WTC11 (cell line): ENCODE results near the gene PRKCB. TPM values are rescaled to one million over a fixed set of nuclear protein-coding genes. Genes with fewer than 3 reads are reported as not detected.

Source experiments
- ATAC-seq: fragments of 200-7000 bp; cut with Tn5 transposase; 2 replicates; pipeline ENCODE4 v1.10.0; 2021; ENCODE audit warnings: mild to moderate bottlenecking, moderate library complexity
- CTCF ChIA-PET: fragments of 300-600 bp; sonication (Branson Sonifier 250); formaldehyde crosslinking; loops from one replicate; lab custom pipeline; 2021; ENCODE audit warnings: antibody characterized with exemption; lab: Charles Lee
- POLR2A ChIA-PET: fragments of 350-600 bp; sonication (Branson Sonifier 250); formaldehyde crosslinking; loops from one replicate; lab custom pipeline; 2021; ENCODE audit warnings: antibody characterized with exemption; lab: Charles Lee
- DNase-seq: peaks from one replicate; pipeline ENCODE4 v3.0.0; 2021; ENCODE audit warnings: low spot score
- H3K27ac Mint-ChIP-seq: 2 replicates; pipeline ENCODE4 v1.8.0; 2021; ENCODE audit warnings: mixed read lengths
- H3K27me3 Mint-ChIP-seq: 2 replicates; pipeline ENCODE4 v1.8.0; 2021; ENCODE audit warnings: low read depth, mild to moderate bottlenecking, moderate library complexity, mixed read lengths
- H3K36me3 Mint-ChIP-seq: 2 replicates; pipeline ENCODE4 v1.8.0; 2021; ENCODE audit warnings: mixed read lengths
- H3K4me1 Mint-ChIP-seq: 2 replicates; pipeline ENCODE4 v1.8.0; 2022; ENCODE audit warnings: mixed read lengths
- H3K4me3 Mint-ChIP-seq: 2 replicates; pipeline ENCODE4 v1.8.0; 2021; ENCODE audit warnings: mild to moderate bottlenecking, moderate library complexity, mixed read lengths
- H3K9me3 Mint-ChIP-seq: 2 replicates; pipeline ENCODE4 v1.8.0; 2021; ENCODE audit warnings: mixed read lengths
- CTCF ChIP-seq: fragments of 200-600 bp; IDR thresholded peaks from 2 replicates; pipeline ENCODE4 v1.8.0; 2022; ENCODE audit warnings: antibody characterized with exemption
- FOXP1 ChIP-seq: sonication (generic); formaldehyde crosslinking; IDR thresholded peaks from 2 replicates; pipeline ENCODE4 v1.8.0; 2022; ENCODE audit warnings: missing genetic modification reagents, mild to moderate bottlenecking, moderate library complexity, borderline replicate concordance
- FOXP4 ChIP-seq: sonication (generic); formaldehyde crosslinking; IDR thresholded peaks from 2 replicates; pipeline ENCODE4 v1.8.0; 2022; ENCODE audit warnings: mild to moderate bottlenecking, missing genetic modification reagents
- MXD4 ChIP-seq: fragments of 250-450 bp; sonication (Bioruptor Pico); IDR thresholded peaks from 2 replicates; pipeline ENCODE4 v1.8.0; 2021; ENCODE audit warnings: mild to moderate bottlenecking, moderate library complexity, borderline replicate concordance
- SP1 ChIP-seq: sonication (generic); formaldehyde crosslinking; conservative IDR thresholded peaks from 2 replicates; pipeline ENCODE4 v1.8.1; 2022; ENCODE audit warnings: missing genetic modification reagents
- STAT6 ChIP-seq: sonication (generic); formaldehyde crosslinking; conservative IDR thresholded peaks from 2 replicates; pipeline ENCODE4 v1.8.1; 2023; ENCODE audit warnings: mild to moderate bottlenecking, low read depth, missing genetic modification reagents, moderate library complexity
- TP53 ChIP-seq: sonication (generic); formaldehyde crosslinking; IDR thresholded peaks from 2 replicates; pipeline ENCODE4 v1.8.1; 2023; ENCODE audit warnings: mild to moderate bottlenecking, missing genetic modification reagents
- ZNF121 ChIP-seq: sonication (generic); formaldehyde crosslinking; IDR thresholded peaks from 2 replicates; pipeline ENCODE4 v1.8.0; 2023; ENCODE audit warnings: missing genetic modification reagents
- ZNF396 ChIP-seq: fragments of 250-450 bp; sonication (Bioruptor Pico); IDR thresholded peaks from 2 replicates; pipeline ENCODE4 v1.8.0; 2021; ENCODE audit warnings: mild to moderate bottlenecking, moderate library complexity, borderline replicate concordance
- ZNF532 ChIP-seq: fragments of 250-450 bp; sonication (Bioruptor Pico); IDR thresholded peaks from 2 replicates; pipeline ENCODE4 v1.9.0; 2021; ENCODE audit warnings: mild to moderate bottlenecking, borderline replicate concordance
- total RNA-seq: library from RNA; stranded (reverse); gene quantifications from 3 replicates; pipeline ENCODE4 v1.2.3, GENCODE V29; 2021
- TF ChIP-seq, protein P1 (sequence below): sonication (generic); formaldehyde crosslinking; IDR thresholded peaks from 2 replicates; pipeline ENCODE4 v1.8.0; 2022; ENCODE audit warnings: mild to moderate bottlenecking, missing genetic modification reagents
- TF ChIP-seq, protein P2 (sequence below): sonication (generic); formaldehyde crosslinking; IDR thresholded peaks from 2 replicates; pipeline ENCODE4 v1.8.1; 2022; ENCODE audit warnings: low read depth, missing genetic modification reagents, borderline replicate concordance
- TF ChIP-seq, protein P3 (sequence below): sonication (generic); formaldehyde crosslinking; IDR thresholded peaks from 2 replicates; pipeline ENCODE4 v1.8.1; 2022; ENCODE audit warnings: low read depth, mild to moderate bottlenecking, moderate library complexity, missing genetic modification reagents, borderline replicate concordance
- TF ChIP-seq, protein P4 (sequence below): sonication (generic); formaldehyde crosslinking; IDR thresholded peaks from 2 replicates; pipeline ENCODE4 v1.8.0; 2023; ENCODE audit warnings: missing genetic modification reagents, mild to moderate bottlenecking, borderline replicate concordance

Gene PRKCB
- total RNA-seq, 1 experiment from 2014 or later = 6.9 TPM

DNA sequence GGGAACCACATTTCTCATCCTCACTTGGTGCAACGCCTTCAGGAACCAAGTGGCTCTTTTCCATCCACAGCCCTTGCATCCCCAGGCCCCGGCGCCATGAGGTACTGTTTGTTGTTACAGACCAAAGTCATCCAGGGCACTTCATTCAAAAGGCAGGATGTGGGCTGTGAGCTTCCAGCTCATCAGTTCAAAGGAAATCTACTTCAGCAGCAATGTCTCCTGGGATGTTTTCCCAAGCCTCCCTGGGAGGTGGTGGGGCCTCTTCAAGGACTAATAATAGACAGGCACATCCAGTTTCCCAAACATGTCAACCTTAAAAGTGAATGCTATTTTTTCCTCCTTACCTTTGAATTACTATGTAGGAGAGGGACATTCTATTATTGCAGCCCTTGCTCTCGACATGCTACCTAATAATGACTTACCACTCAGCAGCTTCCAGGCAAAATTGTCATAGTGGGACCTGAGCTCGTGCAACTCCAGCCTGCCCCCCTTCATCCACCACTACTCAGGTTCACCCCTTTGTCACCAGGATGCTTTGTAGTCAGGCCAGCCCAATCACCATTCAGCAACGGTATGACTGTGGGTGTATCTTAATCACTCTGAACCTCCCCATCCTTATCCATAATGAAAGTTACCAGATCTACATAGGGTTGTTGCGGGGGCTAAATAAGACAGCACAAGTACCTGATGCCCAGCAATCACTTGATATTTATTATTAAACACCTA lies 1.7 kb upstream of the PRKCB start:
- peaks cover 22% of the 10 kb centered on the region for H3K4me1 Mint-ChIP-seq
- ChIA-PET CTCF (interaction anchor here (0.9 kb wide), 1 partner anchor 176 kb away, joined by 3 read pairs; no protein-coding TSS in a partner anchor), POLR2A (no interaction called here)
- TF ChIP-seq ZNF396 (no peak), ZNF532 (CRISPR knock-in tag) (no peak), ZNF121 (CRISPR knock-in tag) (no peak), STAT6 (CRISPR knock-in tag) (no peak), MXD4 (CRISPR knock-in tag) (no peak)
- DNase-seq (no peak), ATAC-seq (no peak)
- H3K27me3 Mint-ChIP-seq = peaks cover 86% of the 10 kb centered on the region
- peaks cover 4% of the 10 kb centered on the region; the same call in 1 of the 2 replicates for H3K36me3 Mint-ChIP-seq
- H3K27ac Mint-ChIP-seq = no peak overlapping the region
- H3K4me3 Mint-ChIP-seq = no peak overlapping the region
- H3K9me3 Mint-ChIP-seq = peaks cover 19% of the 10 kb centered on the region

GRCh38 chr16:23836078-23836403 lies 258 bp downstream of the PRKCB start:
- POLR2A ChIA-PET = no interaction called here
- CTCF ChIA-PET = interaction anchor here (0.6 to 1.0 kb wide), 3 partner anchors 32 to 175 kb away, joined by 3 to 7 read pairs (median 3); no protein-coding TSS in a partner anchor
- peaks cover 30% of the 10 kb centered on the region for H3K4me1 Mint-ChIP-seq
- H3K4me3 Mint-ChIP-seq = peak overlapping the region; percentile 49
- peaks cover 1% of the 10 kb centered on the region for H3K9me3 Mint-ChIP-seq
- no peak for DNase-seq
- no peak overlapping the region for H3K27ac Mint-ChIP-seq
- ATAC-seq = peak; percentile 7
- H3K27me3 Mint-ChIP-seq = peaks cover 94% of the 10 kb centered on the region
- H3K36me3 Mint-ChIP-seq = no peaks in the 10 kb centered on the region
- TF ChIP-seq FOXP4 (CRISPR knock-in tag) = no peak
- TF ChIP-seq, protein P1, sequence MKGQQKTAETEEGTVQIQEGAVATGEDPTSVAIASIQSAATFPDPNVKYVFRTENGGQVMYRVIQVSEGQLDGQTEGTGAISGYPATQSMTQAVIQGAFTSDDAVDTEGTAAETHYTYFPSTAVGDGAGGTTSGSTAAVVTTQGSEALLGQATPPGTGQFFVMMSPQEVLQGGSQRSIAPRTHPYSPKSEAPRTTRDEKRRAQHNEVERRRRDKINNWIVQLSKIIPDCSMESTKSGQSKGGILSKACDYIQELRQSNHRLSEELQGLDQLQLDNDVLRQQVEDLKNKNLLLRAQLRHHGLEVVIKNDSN (CRISPR knock-in tag) = no peak
- TF ChIP-seq, protein P2, sequence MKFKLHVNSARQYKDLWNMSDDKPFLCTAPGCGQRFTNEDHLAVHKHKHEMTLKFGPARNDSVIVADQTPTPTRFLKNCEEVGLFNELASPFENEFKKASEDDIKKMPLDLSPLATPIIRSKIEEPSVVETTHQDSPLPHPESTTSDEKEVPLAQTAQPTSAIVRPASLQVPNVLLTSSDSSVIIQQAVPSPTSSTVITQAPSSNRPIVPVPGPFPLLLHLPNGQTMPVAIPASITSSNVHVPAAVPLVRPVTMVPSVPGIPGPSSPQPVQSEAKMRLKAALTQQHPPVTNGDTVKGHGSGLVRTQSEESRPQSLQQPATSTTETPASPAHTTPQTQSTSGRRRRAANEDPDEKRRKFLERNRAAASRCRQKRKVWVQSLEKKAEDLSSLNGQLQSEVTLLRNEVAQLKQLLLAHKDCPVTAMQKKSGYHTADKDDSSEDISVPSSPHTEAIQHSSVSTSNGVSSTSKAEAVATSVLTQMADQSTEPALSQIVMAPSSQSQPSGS (CRISPR knock-in tag) = no peak
- TF ChIP-seq CTCF = no peak
- TF ChIP-seq, protein P3, sequence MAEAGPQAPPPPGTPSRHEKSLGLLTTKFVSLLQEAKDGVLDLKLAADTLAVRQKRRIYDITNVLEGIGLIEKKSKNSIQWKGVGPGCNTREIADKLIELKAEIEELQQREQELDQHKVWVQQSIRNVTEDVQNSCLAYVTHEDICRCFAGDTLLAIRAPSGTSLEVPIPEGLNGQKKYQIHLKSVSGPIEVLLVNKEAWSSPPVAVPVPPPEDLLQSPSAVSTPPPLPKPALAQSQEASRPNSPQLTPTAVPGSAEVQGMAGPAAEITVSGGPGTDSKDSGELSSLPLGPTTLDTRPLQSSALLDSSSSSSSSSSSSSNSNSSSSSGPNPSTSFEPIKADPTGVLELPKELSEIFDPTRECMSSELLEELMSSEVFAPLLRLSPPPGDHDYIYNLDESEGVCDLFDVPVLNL (CRISPR knock-in tag) = no peak
- no peak for TF ChIP-seq FOXP1 (CRISPR knock-in tag)
- TF ChIP-seq TP53 (CRISPR knock-in tag) = no peak
- TF ChIP-seq, protein P4, sequence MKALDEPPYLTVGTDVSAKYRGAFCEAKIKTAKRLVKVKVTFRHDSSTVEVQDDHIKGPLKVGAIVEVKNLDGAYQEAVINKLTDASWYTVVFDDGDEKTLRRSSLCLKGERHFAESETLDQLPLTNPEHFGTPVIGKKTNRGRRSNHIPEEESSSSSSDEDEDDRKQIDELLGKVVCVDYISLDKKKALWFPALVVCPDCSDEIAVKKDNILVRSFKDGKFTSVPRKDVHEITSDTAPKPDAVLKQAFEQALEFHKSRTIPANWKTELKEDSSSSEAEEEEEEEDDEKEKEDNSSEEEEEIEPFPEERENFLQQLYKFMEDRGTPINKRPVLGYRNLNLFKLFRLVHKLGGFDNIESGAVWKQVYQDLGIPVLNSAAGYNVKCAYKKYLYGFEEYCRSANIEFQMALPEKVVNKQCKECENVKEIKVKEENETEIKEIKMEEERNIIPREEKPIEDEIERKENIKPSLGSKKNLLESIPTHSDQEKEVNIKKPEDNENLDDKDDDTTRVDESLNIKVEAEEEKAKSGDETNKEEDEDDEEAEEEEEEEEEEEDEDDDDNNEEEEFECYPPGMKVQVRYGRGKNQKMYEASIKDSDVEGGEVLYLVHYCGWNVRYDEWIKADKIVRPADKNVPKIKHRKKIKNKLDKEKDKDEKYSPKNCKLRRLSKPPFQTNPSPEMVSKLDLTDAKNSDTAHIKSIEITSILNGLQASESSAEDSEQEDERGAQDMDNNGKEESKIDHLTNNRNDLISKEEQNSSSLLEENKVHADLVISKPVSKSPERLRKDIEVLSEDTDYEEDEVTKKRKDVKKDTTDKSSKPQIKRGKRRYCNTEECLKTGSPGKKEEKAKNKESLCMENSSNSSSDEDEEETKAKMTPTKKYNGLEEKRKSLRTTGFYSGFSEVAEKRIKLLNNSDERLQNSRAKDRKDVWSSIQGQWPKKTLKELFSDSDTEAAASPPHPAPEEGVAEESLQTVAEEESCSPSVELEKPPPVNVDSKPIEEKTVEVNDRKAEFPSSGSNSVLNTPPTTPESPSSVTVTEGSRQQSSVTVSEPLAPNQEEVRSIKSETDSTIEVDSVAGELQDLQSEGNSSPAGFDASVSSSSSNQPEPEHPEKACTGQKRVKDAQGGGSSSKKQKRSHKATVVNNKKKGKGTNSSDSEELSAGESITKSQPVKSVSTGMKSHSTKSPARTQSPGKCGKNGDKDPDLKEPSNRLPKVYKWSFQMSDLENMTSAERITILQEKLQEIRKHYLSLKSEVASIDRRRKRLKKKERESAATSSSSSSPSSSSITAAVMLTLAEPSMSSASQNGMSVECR = no peak
- TF ChIP-seq SP1 = no peak
